Measurements from ENCODE around the gene LYPD5.
A peak's percentile ranks its signal among the peaks of the same experiment; 100 is the strongest.

Gene LYPD5

DNA sequence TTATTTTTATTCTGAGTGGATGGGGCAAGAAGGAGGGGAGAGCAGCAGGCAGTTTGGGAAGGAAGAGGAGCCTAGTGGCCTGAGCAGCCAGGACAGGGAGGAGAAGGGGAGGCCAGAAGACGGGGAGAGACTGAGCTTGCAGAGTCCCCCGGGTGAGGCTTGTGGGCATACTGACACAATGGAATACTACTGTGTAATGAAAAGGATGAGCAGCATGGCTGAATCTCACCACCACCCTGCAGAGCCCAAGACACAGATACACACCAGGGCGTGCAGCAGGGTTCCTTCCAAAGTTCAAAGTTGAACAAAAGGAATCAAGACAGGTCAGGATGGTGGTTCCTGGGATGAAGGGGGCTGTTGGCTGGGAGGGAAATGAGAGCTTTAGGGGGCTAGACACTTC is 39.4 kb downstream of the LYPD5 start:
- Histone ChIP-seq H3K9ac (ENCODE audit: low read depth, low read length) (peak overlapping the region; percentile 17), H3K36me3 (ENCODE audit: insufficient read depth, low read length) (no peaks in the 10 kb centered on the region), H3K27me3 (ENCODE audit: control insufficient read depth, insufficient read depth, low read length) (no peaks in the 10 kb centered on the region), H3K4me2 (ENCODE audit: low read length) (no peak overlapping the region), H3K4me3 (ENCODE audit: low read length) (no peak overlapping the region), H3K9me3 (replicated peaks; ENCODE audit: low read length) (no peaks in the 10 kb centered on the region), H3K4me1 (ENCODE audit: control insufficient read depth, insufficient read depth, low read length) (peaks cover 68% of the 10 kb centered on the region)

GRCh38 chr19:43760941-43761340 is 41.3 kb downstream of the LYPD5 start:
- H3K4me1 ChIP-seq (ENCODE audit: control insufficient read depth, insufficient read depth, low read length) = peaks cover 82% of the 10 kb centered on the region
- no peak overlapping the region for H3K4me3 ChIP-seq (ENCODE audit: low read length)
- no peaks in the 10 kb centered on the region for H3K27me3 ChIP-seq (ENCODE audit: control insufficient read depth, insufficient read depth, low read length)
- no peak overlapping the region for H3K9ac ChIP-seq (ENCODE audit: low read depth, low read length)
- no peaks in the 10 kb centered on the region for H3K9me3 ChIP-seq (replicated peaks; ENCODE audit: low read length)
- no peak overlapping the region for H3K4me2 ChIP-seq (ENCODE audit: low read length)
- no peaks in the 10 kb centered on the region for H3K36me3 ChIP-seq (ENCODE audit: insufficient read depth, low read length)

DNA sequence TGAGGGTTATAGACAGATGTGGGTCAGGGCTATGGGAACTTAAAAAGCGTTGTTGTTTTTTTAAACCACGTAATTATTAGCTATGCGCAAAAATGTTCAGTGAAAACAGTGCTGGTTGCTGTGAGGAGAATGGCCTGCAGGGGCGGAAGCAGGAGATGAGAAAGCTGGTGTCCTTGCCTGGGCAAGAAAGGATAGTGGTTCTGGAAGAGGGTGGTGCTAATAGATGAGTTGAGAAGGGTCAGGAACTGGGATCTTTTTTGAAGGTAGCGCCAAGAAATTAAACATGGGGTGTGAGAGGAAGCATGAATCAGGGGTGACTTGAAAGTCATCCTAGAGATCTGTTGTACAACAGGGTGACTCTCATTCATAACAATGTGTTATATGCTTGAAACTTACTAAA is 42.7 kb downstream of the LYPD5 start:
- H3K4me3 ChIP-seq (ENCODE audit: low read length) = no peak overlapping the region
- H3K4me1 ChIP-seq (ENCODE audit: control insufficient read depth, insufficient read depth, low read length) = peaks cover 78% of the 10 kb centered on the region
- peak overlapping the region; percentile 1 for H3K4me2 ChIP-seq (ENCODE audit: low read length)
- no peaks in the 10 kb centered on the region for H3K27me3 ChIP-seq (ENCODE audit: control insufficient read depth, insufficient read depth, low read length)
- no peaks in the 10 kb centered on the region for H3K9me3 ChIP-seq (replicated peaks; ENCODE audit: low read length)
- peak overlapping the region; percentile 41 for H3K9ac ChIP-seq (ENCODE audit: low read depth, low read length)
- H3K36me3 ChIP-seq (ENCODE audit: insufficient read depth, low read length) = no peaks in the 10 kb centered on the region

GRCh38 chr19:43755256-43755801 is 46.9 kb downstream of the LYPD5 start:
- Histone ChIP-seq H3K4me1 (ENCODE audit: control insufficient read depth, insufficient read depth, low read length) (peaks cover 70% of the 10 kb centered on the region), H3K9ac (ENCODE audit: low read depth, low read length) (peak overlapping the region; percentile 99), H3K4me3 (ENCODE audit: low read length) (peak overlapping the region; percentile 85), H3K4me2 (ENCODE audit: low read length) (peak overlapping the region; percentile 99), H3K9me3 (replicated peaks; ENCODE audit: low read length) (no peaks in the 10 kb centered on the region), H3K27me3 (ENCODE audit: control insufficient read depth, insufficient read depth, low read length) (no peaks in the 10 kb centered on the region), H3K36me3 (ENCODE audit: insufficient read depth, low read length) (peaks cover 11% of the 10 kb centered on the region)

- H3K27me3 ChIP-seq (ENCODE audit: control insufficient read depth, insufficient read depth, low read length) = no peaks in the 10 kb centered on the region
- H3K36me3 ChIP-seq (ENCODE audit: insufficient read depth, low read length) = peaks cover 17% of the 10 kb centered on the region
- H3K4me1 ChIP-seq (ENCODE audit: control insufficient read depth, insufficient read depth, low read length) = peaks cover 67% of the 10 kb centered on the region
- peak within 1 kb of the TSS; percentile 99 for H3K9ac ChIP-seq (ENCODE audit: low read depth, low read length)
- H3K4me2 ChIP-seq (ENCODE audit: low read length) = peak within 1 kb of the TSS; percentile 99
- no peaks in the 10 kb centered on the region for H3K9me3 ChIP-seq (replicated peaks; ENCODE audit: low read length)
- peak within 1 kb of the TSS; percentile 85 for H3K4me3 ChIP-seq (ENCODE audit: low read length)
Measured at GRCh38 chr19:43754503-43755255, 47.6 kb downstream of the LYPD5 start, which contains the start of gene SMG9. SMG9 (minus strand) TSS chr19:43754962; CDS start chr19:43750741, 4,221 bp downstream.

DNA sequence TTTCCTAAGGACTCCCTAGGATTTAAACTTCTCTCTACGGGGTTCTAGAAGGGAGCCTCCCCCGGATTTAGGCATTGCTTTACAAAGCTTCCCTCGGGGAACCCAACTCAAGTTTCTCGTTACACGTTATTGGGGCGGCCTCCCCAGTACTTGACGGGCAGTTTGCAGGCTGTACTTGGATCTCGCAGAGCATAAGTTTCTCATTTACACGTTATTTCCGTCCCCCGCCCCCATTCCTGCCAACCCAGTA is 48.1 kb downstream of the LYPD5 start:
- Histone ChIP-seq H3K4me3 (ENCODE audit: low read length) (peak overlapping the region; percentile 85), H3K4me2 (ENCODE audit: low read length) (peak overlapping the region; percentile 99), H3K9me3 (replicated peaks; ENCODE audit: low read length) (no peaks in the 10 kb centered on the region), H3K27me3 (ENCODE audit: control insufficient read depth, insufficient read depth, low read length) (no peaks in the 10 kb centered on the region), H3K36me3 (ENCODE audit: insufficient read depth, low read length) (peaks cover 22% of the 10 kb centered on the region), H3K9ac (ENCODE audit: low read depth, low read length) (peak overlapping the region; percentile 99), H3K4me1 (ENCODE audit: control insufficient read depth, insufficient read depth, low read length) (peaks cover 62% of the 10 kb centered on the region)

DNA sequence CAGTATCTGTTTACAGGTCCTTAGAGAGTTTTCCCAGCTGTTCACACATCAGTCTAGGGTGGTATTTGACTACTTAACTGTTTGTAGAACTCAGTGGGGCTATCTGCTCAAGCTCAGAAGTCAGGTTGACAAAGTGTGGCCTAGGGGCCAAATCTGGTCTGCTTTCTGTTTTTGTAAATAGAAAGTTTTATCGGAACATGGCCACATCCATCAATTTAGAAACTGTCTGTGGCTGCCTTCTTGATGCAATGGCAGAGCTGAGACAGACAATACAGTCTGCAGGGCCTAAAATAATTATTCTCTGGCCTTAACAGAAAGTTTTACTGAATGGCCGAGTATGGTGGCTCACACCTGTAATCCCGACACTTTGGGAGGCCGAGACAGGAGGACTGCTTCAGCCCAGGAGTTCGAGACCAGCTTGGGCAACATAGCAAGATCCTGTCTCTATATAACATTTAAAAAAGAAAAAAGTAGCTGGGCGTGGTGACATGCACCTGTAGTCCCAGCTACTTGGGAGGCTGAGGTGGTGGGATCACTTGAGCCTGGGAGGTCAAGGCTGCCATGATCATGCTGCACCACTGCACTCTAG is 49.9 kb downstream of the LYPD5 start:
- no peak overlapping the region for H3K4me3 ChIP-seq (ENCODE audit: low read length)
- H3K9me3 ChIP-seq (replicated peaks; ENCODE audit: low read length) = no peaks in the 10 kb centered on the region
- H3K4me2 ChIP-seq (ENCODE audit: low read length) = peak overlapping the region; percentile 99
- peaks cover 38% of the 10 kb centered on the region for H3K36me3 ChIP-seq (ENCODE audit: insufficient read depth, low read length)
- H3K4me1 ChIP-seq (ENCODE audit: control insufficient read depth, insufficient read depth, low read length) = peaks cover 47% of the 10 kb centered on the region
- H3K27me3 ChIP-seq (ENCODE audit: control insufficient read depth, insufficient read depth, low read length) = no peaks in the 10 kb centered on the region
- no peak overlapping the region for H3K9ac ChIP-seq (ENCODE audit: low read depth, low read length)

DNA sequence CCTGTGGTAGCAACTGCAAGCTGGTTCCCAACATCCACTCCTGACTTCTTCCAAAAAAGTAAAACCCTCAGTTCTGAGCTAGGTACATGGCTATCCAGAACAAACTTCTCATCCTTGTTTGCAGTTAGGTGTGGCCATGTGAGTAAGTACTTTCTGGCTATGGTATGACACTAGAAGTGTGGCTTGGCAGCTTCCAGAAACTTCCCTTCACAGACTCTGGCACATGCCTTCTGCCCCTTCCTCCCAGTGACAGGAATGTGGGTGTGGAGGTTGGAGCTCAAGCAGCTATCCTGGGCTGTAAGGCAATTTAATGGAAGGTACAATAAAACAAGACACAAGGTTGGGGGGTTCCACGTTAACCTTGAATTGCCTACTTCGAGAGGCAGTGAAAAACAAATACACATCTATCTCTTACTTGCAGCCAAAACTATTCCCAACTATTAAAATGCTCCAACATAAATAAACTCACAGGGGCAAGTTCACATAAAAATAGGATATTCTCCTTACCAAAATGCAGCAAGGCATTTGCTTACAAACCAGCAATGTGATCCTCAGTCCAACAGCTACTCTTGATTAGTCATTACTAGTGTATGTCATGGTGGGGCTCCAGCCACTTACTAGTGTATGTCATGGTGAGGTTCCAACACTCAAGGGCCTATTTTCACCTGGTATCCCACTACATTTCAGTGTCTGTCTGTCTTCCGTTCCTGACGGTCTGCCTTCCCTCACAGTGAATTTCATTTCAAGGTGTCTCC is 50.6 kb downstream of the LYPD5 start:
- H3K27me3 ChIP-seq (ENCODE audit: control insufficient read depth, insufficient read depth, low read length) = no peaks in the 10 kb centered on the region
- no peaks in the 10 kb centered on the region for H3K9me3 ChIP-seq (replicated peaks; ENCODE audit: low read length)
- no peak overlapping the region for H3K9ac ChIP-seq (ENCODE audit: low read depth, low read length)
- H3K4me2 ChIP-seq (ENCODE audit: low read length) = peak overlapping the region; percentile 99
- peaks cover 39% of the 10 kb centered on the region for H3K4me1 ChIP-seq (ENCODE audit: control insufficient read depth, insufficient read depth, low read length)
- peaks cover 45% of the 10 kb centered on the region for H3K36me3 ChIP-seq (ENCODE audit: insufficient read depth, low read length)
- H3K4me3 ChIP-seq (ENCODE audit: low read length) = no peak overlapping the region

- H3K4me3 ChIP-seq (ENCODE audit: low read length) = no peak overlapping the region
- H3K9ac ChIP-seq (ENCODE audit: low read depth, low read length) = no peak overlapping the region
- H3K36me3 ChIP-seq (ENCODE audit: insufficient read depth, low read length) = peaks cover 58% of the 10 kb centered on the region
- no peaks in the 10 kb centered on the region for H3K9me3 ChIP-seq (replicated peaks; ENCODE audit: low read length)
- peaks cover 24% of the 10 kb centered on the region for H3K4me1 ChIP-seq (ENCODE audit: control insufficient read depth, insufficient read depth, low read length)
- no peaks in the 10 kb centered on the region for H3K27me3 ChIP-seq (ENCODE audit: control insufficient read depth, insufficient read depth, low read length)
- no peak overlapping the region for H3K4me2 ChIP-seq (ENCODE audit: low read length)
Measured at GRCh38 chr19:43749898-43750297, 52.3 kb downstream of the LYPD5 start.

DNA sequence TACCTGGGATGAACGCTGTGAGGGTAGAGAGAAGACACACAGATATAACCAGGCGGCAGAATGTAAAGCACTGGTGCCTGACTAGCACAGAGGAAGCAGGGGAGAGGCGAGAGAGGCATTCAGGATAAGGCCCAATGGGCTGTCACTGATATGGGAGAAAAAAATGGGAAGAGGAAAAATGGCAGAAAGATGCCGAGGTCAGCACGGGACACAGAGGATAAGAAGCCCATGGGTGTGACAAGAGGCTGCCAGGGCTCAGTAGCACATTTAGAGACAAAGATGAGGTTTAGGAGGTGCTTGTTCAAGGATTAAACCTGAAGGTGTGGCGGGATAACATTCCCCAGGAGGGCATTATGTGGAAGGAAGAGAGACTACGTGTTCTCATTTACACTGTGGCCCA is 53.1 kb downstream of the LYPD5 start:
- Histone ChIP-seq H3K9ac (ENCODE audit: low read depth, low read length) (no peak overlapping the region), H3K27me3 (ENCODE audit: control insufficient read depth, insufficient read depth, low read length) (no peaks in the 10 kb centered on the region), H3K4me1 (ENCODE audit: control insufficient read depth, insufficient read depth, low read length) (peaks cover 24% of the 10 kb centered on the region), H3K9me3 (replicated peaks; ENCODE audit: low read length) (no peaks in the 10 kb centered on the region), H3K36me3 (ENCODE audit: insufficient read depth, low read length) (peaks cover 65% of the 10 kb centered on the region), H3K4me3 (ENCODE audit: low read length) (no peak overlapping the region), H3K4me2 (ENCODE audit: low read length) (no peak overlapping the region)

DNA sequence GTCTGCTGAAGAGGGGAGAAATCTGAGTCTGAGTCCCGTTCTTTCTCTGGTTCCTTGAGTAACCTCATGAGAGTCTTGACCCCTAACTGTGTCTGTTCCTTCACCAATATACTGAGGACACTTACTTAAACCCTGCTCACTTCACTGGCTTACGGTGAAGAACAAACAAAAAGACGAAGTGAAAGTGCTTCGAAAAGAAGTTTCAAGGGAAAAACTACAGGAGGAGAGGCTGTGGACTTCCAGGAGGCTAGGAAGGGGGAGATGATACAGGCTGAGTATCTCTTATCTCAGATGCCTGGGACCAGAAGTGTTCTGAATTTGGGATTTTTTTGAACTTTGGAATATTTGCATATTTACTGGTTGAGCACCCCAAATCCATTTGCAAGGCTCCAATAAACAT is 53.6 kb downstream of the LYPD5 start:
- Histone ChIP-seq H3K4me3 (ENCODE audit: low read length) (no peak overlapping the region), H3K27me3 (ENCODE audit: control insufficient read depth, insufficient read depth, low read length) (no peaks in the 10 kb centered on the region), H3K4me1 (ENCODE audit: control insufficient read depth, insufficient read depth, low read length) (peaks cover 23% of the 10 kb centered on the region), H3K36me3 (ENCODE audit: insufficient read depth, low read length) (peaks cover 70% of the 10 kb centered on the region), H3K9ac (ENCODE audit: low read depth, low read length) (no peak overlapping the region), H3K9me3 (replicated peaks; ENCODE audit: low read length) (no peaks in the 10 kb centered on the region), H3K4me2 (ENCODE audit: low read length) (no peak overlapping the region)

All from skeletal muscle satellite cell (primary cell).